ENCODE measurements around the gene CMTM5.

Gene CMTM5

DNA sequence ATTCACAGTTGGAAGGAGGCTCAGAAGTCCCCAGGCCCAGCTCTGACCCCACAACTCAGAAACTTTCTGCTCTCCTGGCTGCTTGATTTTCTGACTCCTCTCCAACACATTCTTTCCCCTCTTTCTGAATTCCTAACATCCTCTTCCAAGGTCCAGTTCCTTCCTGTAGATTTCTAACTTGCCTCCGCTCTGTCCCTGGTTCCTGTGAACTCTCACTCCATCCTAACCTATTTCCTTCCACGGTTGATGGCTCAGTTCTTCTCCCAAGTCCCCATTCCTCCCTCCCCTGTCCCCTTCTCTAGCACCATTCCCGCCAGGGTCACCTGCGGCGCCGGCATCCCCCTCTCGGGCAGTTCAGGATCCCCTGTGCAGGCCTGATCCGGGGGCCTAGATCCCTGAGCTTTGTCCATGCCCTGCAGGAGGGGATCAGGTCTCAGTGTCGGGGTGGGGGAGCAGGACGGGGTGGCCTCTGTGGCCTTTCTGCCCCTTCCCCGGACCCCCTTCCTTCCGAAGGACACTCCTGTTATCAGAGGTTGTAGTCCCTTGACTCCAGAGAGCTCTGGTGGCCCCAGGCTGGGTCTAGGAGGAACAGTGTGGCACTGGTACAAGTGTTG is 18.2 kb upstream of the CMTM5 start:
- no peak for DNase-seq

- DNase-seq, result no peak
Measured at GRCh38 chr14:23359167-23359626, 17.6 kb upstream of the CMTM5 start.

GRCh38 chr14:23359722-23360447 is 17.0 kb upstream of the CMTM5 start:
- no peak for DNase-seq

DNA sequence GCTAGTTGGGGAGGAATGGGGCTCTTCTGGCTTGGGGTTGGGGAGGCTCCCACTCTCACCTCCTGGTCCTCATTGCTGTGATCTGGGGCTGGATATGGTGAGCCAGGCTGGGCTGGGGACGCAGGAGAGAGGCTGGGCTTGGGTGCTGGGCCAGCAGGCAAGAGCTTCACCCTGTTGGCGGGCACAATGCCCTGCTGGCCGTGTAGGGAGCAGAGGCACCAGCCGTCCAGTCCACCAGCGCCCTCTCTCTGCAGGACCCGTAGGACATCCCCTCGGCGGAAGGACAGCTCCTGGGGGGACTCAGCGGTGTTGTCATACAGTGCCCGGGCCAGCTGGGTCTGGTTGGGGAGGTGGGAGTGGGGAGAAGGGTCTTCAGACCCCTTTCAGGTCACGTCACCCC is 16.4 kb upstream of the CMTM5 start:
- no peak for DNase-seq

DNA sequence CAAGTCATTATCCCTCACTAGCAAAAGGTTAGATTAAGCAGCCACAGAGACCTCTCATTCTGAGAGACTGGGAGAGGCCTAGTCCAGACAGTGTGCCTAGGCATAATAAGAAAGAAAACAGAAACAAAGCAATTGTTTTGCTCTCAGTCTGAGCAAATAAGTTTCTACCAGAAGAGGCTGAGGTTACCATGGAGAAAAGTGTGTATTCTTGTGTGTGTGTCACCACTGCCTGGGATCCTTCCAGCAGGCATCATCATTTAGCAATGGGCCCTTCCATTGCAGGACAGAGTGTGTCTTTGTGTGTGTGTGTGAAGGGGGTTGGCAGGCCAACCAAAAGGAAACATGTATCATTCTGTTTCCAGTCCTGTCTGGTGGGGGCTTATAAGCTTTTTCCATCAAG is 15.5 kb upstream of the CMTM5 start:
- DNase-seq, result no peak

DNA sequence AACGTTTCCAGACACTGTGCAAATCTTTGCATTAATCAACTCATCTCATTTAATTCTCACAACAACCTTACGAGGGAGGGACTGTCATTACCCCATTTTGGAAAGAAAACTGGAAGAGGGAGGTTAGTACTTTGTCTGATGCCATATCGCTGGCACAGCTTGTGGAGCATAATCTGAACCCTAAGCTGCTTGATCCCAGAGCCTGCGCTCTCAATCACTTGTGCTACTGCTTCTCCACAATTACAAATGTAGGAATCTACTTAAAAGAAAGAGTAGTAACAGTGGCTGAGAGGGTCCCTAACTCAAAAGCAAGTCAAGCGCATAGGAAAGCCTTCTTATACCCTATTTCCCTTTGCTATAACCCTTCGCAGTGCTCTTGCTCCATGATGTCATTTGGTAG is 15.1 kb upstream of the CMTM5 start:
- DNase-seq, result no peak

- no peak for DNase-seq
Measured at GRCh38 chr14:23362200-23362599, 14.6 kb upstream of the CMTM5 start.

- no peak for DNase-seq
Measured at GRCh38 chr14:23364164-23365035, 12.4 kb upstream of the CMTM5 start.

- DNase-seq, result no peak
Measured at GRCh38 chr14:23365036-23365731, 11.7 kb upstream of the CMTM5 start, which contains the start of gene EFS. Gene EFS (minus strand): TSS chr14:23365172. CDS start chr14:23365025, 147 bp downstream.

DNA sequence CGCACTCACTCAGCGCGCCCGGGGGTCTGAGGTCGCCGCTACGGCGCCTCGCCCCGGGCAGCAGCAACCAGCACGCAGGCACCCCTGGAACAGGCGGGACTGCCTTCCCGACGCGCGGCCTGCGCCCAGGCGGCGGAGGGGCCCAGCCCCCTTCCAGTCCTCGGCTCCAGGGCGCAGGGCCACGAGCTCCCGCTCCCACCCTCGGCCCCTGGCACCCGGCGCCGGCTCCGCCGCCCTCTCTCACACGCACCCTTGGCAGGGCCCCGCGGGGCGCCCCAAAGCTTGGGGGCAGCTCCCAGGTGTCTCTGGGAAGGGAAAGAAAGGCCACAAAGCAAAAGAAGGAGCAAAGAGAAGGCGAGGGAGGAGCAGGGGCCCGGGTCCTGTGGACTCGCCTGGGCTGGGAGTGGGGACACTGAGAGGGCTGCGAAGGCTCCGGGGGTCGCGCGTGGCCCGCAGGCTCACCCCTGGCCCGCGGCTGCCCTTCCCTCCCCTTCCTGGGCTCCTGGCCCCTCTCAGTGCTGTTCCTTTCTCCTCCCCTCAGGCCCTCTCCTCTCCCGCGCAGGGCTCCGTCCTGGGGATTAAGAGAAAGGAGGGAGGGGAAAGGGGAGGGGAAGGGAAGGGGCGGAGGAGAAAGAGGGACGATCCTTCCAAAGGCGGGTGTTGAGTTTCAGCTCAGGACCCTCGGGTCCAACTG is 11.0 kb upstream of the CMTM5 start:
- no peak for DNase-seq

- no peak for DNase-seq
Measured at GRCh38 chr14:23366426-23366921, 10.4 kb upstream of the CMTM5 start.

DNA sequence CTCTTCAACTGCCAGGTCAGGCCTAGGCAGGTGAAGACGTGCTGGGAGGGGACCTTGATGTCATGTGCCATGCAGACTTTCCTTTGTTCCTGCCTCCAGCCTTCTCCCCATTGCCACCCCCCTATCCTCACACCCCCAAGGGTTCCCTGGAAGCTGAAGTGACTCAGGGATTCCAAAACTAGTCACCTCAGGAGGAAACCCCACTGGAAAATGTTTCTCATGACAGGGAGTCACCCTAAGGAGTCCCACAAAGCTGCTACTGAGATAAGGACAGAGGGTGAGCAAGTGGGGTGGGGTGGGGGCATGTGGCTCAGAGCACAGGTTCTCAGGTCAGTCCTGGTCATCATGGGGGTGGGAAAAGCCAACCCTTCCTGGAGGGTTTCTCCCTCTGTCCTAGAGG is 6.6 kb upstream of the CMTM5 start:
- DNase-seq, result no peak

DNA sequence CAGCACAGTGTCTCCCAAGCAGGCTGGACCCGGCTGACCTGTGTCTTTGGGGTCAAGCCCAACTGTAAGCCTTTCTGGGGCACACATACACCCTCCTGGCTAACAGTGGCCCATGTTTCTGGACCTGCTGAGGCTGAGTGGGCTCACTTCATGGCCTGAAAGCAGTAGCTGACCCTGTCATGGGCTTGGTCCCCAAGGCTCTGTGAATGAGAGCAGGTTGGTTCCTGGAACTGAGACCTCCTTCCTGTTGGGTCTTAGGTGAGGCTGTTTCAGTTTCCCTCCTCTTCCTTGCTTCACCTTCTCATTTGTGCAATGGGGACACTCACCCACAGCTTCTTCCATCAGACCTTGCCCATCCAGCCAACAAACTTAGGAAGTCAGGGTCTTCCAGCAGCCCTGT is 5.0 kb upstream of the CMTM5 start:
- DNase-seq, result no peak

DNA sequence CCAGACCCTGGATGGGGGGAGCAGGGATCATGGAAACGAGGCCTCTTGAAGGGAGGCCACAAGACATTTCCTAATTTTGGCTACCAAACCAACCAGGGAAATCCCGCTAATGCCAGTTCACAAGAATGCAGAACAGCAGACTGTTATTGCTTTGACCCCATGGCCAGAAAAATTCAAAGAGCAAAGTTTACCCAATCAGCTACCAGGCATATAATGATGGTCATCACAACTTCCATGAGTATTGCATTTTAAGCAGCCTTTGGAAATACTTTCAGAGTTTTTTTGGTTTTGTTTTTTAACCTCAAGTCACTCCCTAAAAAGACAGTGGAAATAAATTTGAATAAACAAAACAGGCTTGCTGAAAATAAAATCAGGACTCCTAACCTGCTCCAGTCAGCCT is 4.3 kb upstream of the CMTM5 start, which contains the start of gene IL25:
Gene IL25, plus strand, starts transcription at position 301 of the 400 bp plus-strand sequence.
- DNase-seq, result no peak

DNA sequence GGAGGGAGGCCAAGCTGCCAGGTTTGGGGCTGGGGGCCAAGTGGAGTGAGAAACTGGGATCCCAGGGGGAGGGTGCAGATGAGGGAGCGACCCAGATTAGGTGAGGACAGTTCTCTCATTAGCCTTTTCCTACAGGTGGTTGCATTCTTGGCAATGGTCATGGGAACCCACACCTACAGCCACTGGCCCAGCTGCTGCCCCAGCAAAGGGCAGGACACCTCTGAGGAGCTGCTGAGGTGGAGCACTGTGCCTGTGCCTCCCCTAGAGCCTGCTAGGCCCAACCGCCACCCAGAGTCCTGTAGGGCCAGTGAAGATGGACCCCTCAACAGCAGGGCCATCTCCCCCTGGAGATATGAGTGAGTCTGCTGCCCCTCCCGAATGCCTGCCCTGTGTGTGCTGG is 3.8 kb upstream of the CMTM5 start:
- DNase-seq, result no peak

DNA sequence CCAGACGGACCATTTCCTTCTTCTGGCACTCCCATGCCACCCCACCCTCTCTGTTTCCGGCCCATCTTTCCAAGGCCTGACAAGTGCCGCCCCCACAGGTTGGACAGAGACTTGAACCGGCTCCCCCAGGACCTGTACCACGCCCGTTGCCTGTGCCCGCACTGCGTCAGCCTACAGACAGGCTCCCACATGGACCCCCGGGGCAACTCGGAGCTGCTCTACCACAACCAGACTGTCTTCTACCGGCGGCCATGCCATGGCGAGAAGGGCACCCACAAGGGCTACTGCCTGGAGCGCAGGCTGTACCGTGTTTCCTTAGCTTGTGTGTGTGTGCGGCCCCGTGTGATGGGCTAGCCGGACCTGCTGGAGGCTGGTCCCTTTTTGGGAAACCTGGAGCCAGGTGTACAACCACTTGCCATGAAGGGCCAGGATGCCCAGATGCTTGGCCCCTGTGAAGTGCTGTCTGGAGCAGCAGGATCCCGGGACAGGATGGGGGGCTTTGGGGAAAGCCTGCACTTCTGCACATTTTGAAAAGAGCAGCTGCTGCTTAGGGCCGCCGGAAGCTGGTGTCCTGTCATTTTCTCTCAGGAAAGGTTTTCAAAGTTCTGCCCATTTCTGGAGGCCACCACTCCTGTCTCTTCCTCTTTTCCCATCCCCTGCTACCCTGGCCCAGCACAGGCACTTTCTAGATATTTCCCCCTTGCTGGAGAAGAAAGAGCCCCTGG is 1.2 kb upstream of the CMTM5 start:
- no peak for DNase-seq

- DNase-seq, result no peak
Measured at GRCh38 chr14:23377198-23377550, 328 bp downstream of the CMTM5 start.

- DNase-seq, result no peak
Measured at GRCh38 chr14:23377573-23378563, 1.0 kb downstream of the CMTM5 start.

GRCh38 chr14:23378612-23379220 is 1.9 kb downstream of the CMTM5 start:
- DNase-seq, result no peak

All from COR-L47 (cell line).